OCI-LY3 (cell line): ENCODE results near the gene YIPF5.

Experiments used
- CTCF ChIP-seq: fragments of 200-600, 300-600 bp; sonication (generic); IDR thresholded peaks from 2 replicates; pipeline ENCODE4 v1.5.1; 2014; ENCODE audit warnings: antibody characterized with exemption, low read length, low read depth
- EZH2phosphoT487 ChIP-seq: fragments of 200-600 bp; shearing (Covaris generic); IDR thresholded peaks from 2 replicates; pipeline ENCODE4 v1.6.1; 2018; ENCODE audit warnings: antibody characterized with exemption, mixed run types, low read depth

- no peak for TF ChIP-seq CTCF
- no peak for TF ChIP-seq EZH2phosphoT487
Measured at GRCh38 chr5:144151026-144151425, 19.4 kb downstream of the YIPF5 start.
